Mammary epithelial cell (primary cell): ENCODE measurements around the gene HNRNPC.
"Not testable (repeated sequence)": the region's sequence is repeated elsewhere in the genome, so short reads cannot be mapped to it uniquely, and the experiment has no call there.

Source experiments
- CTCF ChIP-seq, 2 donors: IDR thresholded peaks in 1 of 2; conservative IDR thresholded peaks in 1 of 2; 2 replicates each; pipeline ENCODE4 v1.5.1; 2011 to 2012; ENCODE audit warnings: inconsistent platforms in 2 of 2, low read length in 2 of 2, mild to moderate bottlenecking in 2 of 2, control low read depth in 1 of 2, low read depth in 1 of 2; ENCODE audit not compliant: insufficient read depth in 1 of 2; ENCODE audit errors: extremely low read depth in 1 of 2
- EZH2 ChIP-seq: IDR thresholded peaks from 2 replicates; pipeline ENCODE4 v1.6.1; 2012; ENCODE audit warnings: low read length, inconsistent platforms, borderline replicate concordance

- not testable (repeated sequence) for TF ChIP-seq CTCF (conservative IDR thresholded peaks at IDR 0.05 in 1 of 2, IDR thresholded peaks at IDR 0.05 in 1 of 2; ENCODE audit: extremely low read depth in 1 of 2, insufficient read depth in 1 of 2, low read depth in 1 of 2, low read length in 2 of 2); EZH2
Measured at GRCh38 chr14:21225164-21225563, 44.1 kb downstream of the HNRNPC start.
